Stimulated activated CD4-positive, alpha-beta T cell treated with anti-CD3 and anti-CD28 coated beads, TNF-alpha, amount 100 ng/mL, for 24 hours (primary cell): ENCODE measurements around the gene STARD3NL.

Experiments used
- DNase-seq, 3 experiments: peaks; one replicate each; pipeline ENCODE4 v3.0.0-alpha.2; 2020; ENCODE audit warnings: low read depth in 3 of 3

Gene STARD3NL

DNA sequence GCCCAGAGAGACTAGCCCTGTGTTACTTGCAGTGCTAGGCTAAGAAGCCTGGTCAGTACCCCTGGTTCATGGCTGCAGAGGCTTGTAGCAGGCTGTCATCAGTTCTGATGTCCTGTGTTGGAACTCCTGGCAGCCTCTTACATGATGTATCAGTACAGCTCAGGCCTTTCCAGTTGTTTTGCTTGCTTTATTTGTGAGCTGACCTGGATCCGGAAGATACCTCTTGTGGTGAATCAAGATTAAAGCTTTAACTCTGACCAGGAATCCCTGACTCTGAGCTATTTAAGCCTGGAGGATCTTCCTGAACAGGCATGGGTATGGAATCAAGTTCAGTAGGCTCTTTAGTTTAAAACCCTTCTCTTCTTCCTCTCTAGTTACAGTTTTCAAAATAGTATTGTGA, 4.4 kb downstream of the STARD3NL start:
- DNase-seq = no peak

DNA sequence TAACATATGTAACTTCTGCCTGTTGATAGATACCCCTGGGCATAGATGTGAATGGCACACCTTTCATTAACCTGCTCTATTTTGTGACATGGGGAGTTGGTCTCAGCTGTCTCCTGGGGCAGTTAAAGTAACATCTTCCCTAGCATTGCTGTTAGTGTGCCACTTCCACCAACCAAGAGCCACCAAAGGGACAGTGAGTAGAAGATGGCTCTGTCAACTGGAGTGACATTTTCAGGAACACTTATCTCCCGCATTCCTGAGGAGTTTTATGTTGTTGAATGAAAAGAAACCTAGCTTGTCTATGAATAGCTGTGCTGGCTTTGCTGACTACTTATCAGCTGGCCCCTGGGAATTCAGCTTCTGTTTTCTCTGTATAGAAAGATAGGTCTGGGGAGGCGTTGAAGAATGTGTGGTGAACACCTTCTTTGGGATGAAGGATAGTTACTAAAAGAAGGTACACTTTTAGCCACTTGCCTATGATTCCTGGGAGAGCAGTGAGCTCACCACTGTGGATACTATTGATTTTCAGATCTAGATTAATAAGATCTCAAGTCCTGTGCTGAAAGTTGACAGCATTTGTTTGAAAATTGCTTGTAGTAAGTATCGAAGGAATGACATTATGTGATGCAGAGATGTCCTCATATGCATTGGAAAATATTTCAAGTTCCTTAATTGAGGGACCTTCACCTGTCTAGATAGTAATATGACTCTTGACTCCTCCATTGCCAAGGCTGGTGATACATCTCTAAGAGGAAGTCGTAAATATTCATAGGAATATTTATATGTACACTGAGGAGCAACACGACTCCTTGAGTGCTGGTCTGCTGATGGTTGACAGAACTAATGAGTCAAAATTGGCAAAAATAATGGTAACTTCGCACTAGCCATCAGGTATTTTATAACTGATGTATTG, 7.6 kb downstream of the STARD3NL start:
- DNase-seq = no peak

DNA sequence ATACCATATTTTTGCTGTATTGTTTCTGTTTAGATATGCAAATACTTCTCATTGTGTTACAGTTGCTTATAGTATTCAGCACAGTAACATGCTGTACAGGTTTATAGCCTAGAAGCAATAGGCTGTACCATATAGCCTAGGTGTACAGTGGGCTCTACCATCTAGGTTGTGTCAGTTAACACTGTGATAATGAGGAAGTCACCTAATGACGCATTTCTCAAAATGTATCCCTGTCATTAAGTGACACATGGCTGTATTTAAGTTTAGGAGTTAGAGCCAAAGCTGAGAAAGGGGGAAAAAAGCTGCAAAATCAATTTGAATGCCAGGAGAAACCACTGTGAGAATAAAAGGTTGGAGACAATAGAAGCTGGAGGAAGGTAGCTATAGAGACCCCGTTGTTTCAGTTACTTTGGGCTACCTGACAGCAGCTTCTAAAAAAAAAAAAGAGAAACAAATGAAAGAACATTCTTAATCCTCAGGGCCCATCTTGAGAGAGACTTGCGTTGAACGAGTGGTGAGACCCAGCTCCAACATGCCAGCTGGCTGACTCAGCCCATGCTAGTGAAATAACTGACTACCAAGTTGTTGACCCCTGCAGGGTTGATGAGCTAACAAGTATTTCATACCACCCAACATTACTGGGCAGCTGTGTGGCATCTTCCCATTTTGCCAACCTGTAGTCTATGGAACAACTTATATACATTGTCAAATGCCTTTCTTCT, 8.7 kb downstream of the STARD3NL start:
- no peak for DNase-seq

DNA sequence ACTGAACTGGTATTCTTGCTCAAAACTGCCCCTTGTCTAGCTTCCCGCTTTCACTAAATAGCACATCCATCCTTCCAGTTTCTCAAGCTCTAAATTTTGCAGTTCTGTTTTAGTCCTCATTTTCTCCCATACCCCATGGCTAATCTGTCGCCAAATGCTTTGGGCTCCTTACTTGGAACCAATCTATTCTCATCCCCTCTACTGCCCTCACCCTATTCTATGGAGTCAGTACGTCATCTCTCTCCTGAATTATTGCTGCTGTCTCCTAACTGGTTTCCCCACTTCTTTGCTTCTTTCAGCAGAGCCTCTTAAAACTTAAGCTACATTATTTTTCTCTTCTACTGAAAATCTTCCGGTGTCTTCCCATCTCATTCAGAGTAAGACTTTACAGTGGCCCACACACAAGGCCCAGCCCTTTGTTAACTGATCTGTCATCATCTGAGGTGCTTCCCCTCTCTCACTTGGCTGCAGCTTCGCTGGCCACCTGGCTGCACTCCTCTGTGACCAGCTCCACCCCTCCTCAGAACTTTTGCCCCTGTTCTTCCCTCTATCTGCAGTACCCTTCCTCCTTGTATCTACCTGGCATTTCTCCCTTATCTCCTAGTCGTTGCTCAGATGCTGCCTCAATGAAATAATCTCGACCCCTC, 9.9 kb downstream of the STARD3NL start:
- no peak for DNase-seq

DNA sequence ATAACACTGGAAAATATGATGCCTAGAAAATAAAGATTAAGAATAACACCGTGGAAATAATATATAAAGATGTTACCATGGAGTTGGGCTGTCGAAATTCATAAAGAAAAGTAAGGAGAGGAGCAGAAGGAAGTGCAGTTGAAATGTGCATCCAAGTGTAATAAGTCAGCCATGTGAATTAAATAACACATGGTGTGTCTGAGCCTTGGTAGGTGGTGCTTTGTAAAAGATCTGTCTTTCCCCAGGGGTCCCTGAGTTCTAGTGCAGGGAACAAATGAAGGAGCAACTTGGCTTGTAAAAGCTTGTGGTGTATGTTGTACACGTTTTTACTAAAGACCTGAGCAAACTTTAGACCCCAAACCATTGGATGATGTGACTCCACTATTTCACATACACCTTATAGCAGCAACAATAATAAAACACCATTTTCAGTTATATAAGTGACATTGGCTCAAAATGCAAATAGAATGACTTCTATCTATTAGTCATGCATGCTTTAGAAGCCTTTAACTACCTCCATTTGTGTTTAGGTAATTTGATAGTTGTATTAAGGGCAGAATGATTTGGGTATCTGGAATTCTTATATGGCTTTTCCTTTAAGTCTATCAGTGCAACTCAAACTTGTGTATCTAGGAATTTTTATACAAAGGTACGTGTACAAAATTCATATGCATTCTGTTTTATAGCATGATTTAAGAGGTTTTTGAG, 11.3 kb downstream of the STARD3NL start:
- no peak for DNase-seq

DNA sequence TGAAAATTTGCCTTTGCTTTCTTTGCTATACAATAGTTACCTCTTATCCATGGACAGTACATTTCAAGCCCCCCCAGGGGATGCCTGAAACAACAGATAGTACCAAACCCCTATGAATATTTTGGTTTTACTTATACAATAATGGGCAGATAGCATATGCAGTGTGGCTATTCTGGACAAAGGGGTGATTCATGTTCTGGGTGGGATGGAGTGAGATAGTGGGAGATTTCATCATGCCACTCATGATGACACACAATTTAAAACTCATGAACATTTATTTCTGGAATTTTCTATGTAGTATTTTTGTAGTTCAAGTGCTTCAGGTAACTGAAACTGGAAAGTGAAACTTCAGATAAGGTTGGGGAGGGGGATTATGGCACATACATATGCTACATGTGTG, 12.0 kb downstream of the STARD3NL start:
- DNase-seq = no peak

DNA sequence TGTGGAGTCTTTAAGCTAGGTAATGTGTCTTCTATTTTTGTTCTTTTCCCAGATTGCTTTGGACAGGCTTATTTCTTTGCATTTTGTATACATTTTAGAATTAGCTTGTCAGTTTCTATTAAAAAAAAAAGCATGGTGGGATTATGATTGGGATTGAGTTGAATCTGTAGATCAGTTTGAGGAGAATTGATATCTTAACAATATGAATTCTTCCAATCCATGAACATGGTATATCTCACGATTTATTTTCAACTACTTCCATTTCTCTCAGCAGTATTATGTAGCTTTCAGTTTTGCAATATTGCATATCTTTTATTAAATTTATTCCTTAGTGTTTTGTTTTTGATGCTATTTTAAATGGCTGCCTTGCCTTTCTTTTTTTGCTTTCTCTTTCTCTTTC, 13.7 kb downstream of the STARD3NL start:
- DNase-seq = no peak

DNA sequence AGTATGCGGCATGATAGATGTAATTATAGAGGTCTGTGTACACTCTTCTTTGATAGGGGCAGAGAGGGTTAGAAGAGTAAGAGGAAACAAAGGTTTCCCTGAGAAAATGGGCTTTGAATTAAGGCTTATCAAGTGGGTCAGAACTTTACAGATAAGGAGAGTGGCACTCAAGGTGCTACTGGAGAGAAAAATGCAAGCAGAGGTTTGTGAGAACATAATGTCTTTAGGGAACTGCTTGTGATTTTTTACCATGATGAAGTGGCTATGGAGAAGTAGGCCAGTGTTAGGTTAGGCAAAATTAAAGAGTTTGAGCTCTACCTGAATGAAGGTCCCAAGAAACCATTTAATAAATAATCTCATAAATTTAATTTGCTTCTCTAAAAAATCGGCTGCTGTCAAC, 14.3 kb downstream of the STARD3NL start:
- no peak for DNase-seq

DNA sequence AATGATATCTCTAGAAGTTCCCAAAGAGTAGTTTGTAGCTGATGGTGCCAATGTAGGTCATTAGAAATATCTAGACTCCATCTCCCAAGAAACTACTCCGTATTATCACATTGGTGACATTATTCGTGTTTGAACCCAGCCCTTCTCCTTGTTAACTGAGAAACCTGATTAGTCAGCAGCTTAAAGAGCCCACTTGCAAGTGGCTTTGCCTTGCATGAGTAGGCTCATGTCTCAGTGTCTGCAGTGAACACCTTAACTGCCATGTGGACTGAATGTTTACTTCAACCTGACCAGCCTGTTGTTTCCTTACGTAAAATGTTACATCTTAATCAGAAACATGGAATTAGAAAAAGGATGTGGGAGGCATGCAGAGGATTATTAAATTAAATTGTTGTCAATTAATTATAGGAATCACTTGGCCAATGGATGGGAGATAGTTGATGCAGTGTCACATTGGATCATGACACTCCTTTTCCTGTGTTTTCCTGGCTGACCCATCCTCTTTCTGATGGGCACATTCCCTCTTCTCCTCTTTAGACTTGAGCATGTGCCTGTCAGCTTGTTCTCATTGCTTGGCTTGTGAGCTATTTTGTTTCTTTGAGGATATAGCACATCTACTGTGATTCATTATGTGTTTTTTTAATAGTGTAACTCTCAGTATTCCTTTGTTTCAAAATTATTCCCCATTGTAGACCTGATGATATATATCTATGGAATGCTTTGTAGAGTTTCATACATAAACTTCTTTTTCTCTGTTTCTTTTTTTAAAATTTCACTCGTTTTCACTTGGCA, 18.0 kb downstream of the STARD3NL start:
- no peak for DNase-seq

DNA sequence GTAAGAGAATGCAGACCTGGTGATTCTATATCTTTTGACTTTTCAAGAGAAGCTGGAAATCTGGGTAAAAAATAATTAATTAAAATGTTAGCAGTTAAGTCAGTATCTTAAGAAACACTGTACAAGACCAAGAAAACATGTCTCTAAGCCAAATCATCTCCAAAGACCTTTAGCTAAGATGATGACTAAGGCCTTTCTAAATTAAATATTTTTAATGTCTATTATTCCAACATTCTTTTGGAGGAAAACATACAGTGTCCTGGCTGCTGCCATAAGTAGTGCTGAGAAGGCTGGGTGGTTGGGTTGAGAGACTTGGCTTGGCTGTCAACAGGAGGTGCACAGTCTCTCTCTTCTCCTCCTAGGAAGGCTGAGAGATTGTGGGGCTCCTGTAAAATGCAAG, 20.3 kb downstream of the STARD3NL start:
- DNase-seq = no peak

DNA sequence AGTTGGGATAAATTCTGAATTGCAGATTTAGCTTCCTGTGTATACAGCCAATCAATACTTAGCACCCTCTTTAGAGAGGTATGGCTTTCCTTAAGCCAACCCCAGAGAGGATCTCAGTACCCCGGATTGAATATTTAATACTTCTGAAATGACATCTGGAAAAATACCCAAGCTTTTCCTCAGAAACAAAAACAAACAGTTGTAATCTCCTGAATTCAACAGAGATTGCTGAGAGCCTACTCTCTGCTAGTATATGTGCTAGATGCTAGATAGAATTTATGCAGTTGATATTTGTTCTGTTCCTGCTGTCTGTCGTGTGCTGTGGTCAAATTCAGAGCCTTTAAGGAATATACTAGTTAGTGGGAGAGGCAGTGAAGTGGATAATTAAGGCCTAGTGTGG, 21.1 kb downstream of the STARD3NL start:
- DNase-seq = no peak

DNA sequence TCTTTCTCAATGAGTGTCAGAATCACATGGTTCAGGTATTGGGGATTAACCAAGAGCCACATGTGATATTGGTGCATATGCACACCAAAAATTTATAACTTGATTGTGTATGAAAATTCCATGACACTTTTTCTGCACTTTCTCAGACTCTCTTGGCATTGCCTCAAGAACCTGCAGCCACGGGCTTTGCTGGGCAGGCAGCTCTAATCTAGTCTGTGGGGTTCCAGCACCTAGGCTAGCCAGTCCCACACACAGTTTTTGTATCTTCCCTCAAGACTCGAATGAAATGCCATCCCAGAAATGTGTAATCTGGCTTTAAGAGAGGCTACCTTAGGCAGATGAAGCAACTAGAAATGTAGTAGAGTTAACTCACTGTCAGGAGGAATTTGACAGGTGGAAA, 21.7 kb downstream of the STARD3NL start:
- no peak for DNase-seq

DNA sequence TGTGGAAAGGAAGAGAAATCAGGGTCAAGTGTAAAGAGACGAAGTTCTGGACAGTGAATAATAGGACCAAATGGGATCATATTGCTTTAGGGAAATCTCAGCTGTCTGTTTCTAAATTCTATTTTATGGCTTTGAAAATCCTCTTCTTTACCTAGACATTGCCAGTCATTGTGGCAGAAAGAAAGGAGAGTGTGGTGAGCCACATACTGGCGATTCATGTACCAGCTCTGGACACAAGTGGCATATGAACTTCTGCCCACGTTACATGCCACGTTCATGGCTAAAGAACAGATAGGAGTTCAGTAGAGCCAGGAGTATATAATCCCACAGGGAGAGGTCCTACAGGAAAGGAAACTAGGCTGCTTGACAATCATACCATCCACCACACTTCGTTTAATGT, 28.0 kb downstream of the STARD3NL start:
- DNase-seq = no peak

DNA sequence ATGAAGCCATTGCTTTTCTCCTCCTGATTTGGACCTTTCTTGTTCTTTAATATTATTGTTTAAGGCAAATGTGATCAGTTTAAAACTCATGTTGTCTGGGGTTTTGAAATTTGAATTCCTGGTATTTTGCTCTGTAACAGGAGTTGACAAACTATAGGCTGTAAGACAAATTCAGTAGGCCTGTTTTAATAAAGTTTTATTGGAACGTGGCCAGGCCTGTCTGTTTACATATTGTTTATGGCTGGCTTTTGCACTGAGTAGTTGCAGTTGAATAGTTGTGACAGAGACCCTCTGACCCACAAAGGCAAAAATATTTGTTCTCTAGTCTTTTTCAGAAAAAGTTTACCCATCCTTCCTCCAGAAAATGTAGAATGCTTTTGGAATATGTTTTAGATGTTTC, 29.8 kb downstream of the STARD3NL start:
- no peak for DNase-seq

DNA sequence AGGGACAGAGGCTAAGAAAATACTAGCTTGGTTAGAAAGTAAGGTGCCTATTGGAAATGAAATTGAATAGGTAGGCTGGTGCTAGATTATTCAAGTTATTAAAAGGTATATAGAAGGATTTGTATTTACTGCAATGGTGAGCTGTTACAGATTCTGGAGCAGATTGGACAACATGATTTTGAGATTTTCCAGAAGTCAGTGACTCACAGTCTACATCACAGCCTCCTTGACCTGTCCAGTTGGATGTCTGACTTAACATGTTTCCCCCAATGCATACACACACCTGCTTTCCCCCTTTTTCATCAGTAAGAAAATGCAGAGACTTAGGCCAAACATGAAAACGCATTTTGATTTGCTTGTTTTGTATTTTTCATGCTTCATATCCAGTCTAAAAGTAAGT, 33.4 kb downstream of the STARD3NL start:
- DNase-seq = no peak

DNA sequence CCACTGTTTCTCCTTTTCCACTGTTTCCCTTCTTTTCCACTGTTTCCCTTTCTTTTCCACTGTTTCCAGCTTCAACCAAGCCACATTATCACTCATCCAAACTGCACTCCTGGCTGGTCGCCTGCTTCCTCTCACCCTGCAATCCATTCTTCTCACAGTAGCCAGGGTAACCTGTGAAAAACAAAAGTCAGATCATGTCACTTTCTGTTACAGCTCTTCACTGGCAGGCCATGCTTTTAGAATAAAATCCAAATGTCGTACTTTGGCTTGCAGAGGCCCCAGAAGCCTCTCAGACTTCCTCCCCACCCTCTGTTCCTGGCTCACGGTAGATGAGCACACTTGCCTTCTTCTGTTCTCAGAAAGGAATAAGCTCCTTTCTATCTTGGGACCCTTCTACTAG, 33.9 kb downstream of the STARD3NL start:
- no peak for DNase-seq

DNA sequence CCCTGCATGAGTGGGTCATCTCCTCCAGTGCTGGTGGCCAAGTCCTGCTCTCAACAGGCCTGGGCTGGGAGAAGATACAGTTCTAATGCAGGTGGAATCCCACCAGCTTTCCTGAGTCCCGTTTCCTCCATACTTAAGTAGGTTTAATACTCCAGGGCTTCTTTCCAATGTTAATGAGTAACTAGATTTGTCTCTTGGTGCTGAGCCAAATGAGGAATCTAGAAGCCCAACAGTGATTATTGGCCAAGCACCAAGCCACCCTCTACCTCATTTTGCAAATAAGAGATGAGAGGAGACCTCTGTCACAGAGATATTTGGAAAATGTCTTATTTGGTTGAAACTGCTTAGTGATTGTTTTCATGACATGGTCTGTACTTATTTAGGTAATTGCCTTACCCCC, 37.1 kb downstream of the STARD3NL start:
- no peak for DNase-seq

DNA sequence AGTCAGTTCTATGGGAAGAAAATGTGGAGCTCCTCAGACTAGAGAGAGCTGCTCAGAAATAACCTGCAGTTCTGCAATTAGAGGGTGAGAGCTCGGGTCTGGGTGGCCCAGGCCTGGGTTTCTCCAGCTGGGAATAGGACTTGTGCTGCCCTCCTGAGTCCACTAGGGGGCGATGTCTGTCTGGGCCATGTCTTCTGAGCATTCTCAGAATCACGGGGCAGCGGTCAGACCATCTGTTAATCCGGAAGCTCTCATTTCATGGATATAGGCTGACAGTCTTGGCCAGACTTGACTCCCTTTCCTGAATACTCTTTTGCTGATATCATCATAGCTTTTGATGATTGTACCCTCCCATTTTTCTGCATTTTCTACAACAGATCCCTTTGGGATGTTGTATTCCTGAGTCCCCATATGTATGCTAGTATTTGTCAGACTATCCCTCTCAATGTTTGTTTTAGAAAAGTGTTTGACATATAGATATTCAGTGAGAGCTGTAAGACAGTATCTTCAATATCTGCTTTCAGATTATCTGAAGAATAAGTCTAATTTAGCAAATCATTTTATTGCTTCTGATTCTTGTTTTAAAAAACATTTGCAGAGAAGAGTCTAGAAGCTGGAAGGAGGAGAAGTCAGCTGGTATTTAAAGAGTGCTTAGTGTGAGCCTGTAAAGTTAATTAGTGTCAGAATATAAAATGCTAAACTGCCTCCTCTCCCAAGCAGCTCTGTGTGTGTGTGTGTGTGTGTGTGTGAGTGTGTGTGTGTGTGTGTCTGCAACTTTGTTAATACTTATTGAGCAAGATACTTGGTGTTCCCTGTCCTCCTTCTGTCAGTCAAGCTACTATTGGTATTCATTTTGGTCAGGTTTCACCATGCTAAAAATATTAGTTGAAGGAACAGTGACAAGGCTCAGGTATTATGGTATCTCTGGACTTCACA, 38.0 kb downstream of the STARD3NL start:
- DNase-seq = peak; percentile 39 to 69 (median 67)

DNA sequence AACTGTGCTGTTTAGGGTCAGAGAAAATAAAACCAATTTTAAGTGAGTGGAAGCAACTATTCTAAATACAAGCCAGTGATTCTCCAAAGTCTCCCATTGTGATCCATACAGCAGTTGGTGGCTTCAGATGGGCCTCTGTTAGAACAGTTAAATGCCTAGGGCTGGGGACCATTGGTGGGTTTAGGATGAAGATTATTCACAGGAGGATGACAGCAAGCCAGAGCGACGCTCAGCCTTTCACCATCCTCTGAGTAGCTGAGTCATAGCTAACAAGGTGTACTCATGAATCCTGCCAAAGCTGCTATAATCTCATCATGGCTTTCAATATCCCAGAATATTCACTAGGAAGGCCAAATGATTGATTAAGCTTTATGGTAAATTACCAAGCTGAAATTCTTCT, 39.6 kb downstream of the STARD3NL start:
- DNase-seq = no peak

DNA sequence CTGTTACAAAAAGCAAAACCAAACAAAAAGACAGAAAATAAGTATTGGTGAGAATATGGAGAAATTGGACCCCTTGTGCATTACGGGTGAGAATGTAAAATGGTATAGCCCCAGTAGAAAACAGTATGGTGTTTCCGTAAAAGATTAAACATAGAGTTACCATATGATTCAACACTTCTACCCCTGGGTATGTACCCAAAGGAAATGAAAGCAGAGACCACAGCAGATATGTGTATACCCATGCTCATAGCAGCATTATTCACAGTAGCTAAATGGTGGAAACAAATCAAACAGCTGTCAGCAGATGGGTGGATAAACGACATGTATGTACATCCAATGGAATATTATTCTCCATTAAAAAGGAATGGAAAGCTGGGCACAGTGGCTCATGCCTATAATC, 42.4 kb downstream of the STARD3NL start:
- DNase-seq = no peak
